ENCODE results near the gene HMBS.
"Not testable (repeated sequence)": the region's sequence is repeated elsewhere in the genome, so short reads cannot be mapped to it uniquely, and the experiment has no call there.

HMBS gene

DNA sequence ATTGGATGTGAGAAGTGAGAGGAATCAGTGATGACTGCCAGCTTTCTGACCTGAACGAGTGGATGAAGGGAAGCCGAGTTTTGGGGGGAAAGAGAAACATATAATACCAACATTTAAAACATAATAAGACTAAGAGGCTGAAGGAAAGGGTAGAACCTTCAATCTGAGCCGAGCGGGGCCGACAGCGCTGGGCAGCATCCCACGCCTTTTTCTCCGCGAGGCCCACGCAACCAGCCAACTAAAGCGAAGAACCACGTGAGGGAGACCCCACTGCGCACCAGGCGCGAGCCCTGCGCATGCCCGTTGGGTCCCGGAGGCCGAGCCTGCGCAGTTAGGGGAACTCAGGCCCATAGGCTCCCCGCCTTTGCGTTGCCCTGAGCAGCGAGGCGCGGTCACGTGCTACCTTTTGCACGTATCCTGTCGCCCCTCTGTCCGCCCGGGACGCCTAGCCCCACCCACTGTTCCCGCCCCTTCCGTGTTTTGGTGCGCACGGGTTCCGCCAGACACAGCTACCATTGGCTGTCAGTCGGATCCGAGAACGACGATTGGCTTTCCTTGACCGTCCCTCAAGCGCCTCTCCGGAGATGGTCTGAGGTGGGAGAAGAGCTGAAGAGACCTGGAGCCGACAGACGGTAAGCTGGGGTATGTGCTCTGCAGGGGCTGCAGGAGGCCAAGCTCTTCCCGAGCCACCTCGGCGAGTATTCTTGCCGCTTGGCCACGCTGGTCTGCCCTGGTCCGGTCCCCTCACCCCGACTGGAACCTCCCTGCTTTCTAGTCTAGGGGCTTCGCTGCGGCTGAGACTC is 36.5 kb downstream of the HMBS start, which contains the start of gene HINFP:
Gene HINFP, plus strand, starts transcription at position 573 of the 803 bp plus-strand sequence. CDS start 5,365 bp downstream, outside the sequence.
- peak; percentile 99 for DNase-seq

DNA sequence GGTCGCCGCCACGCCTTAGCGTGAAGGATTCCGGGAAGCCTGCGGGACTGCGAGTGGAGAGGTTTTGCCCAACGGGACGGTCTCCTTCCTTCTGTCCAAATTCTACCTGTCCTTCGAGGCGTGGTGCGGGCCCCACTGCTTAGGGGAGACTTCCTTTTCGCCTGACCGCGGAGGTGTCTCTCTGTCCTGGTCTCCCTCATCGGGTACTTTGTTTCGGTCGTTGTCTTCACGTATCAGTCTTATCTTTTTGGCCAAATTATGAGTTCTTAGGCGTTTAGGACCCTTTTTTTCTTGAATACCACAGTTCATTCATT is 37.1 kb downstream of the HMBS start:
- no peak for DNase-seq

DNA sequence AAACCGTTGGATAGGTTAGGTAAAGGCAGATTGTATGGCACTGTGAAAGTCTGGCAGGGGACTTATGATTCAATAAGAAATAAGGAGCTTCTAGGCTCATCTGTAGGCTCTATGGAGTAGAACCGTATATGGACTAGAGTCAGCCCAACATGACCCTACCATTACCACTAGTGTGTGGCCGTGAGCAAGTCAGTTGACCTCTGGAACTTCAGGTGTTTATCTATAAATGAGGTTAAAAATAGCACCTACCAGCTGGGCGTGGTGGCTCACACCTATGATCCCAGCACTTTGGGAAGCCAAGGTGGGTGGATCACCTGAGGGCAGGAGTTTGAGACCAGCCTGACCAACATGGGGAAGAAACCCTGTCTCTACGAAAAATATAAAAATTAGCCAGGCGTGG is 41.1 kb downstream of the HMBS start:
- DNase-seq, result no peak

DNA sequence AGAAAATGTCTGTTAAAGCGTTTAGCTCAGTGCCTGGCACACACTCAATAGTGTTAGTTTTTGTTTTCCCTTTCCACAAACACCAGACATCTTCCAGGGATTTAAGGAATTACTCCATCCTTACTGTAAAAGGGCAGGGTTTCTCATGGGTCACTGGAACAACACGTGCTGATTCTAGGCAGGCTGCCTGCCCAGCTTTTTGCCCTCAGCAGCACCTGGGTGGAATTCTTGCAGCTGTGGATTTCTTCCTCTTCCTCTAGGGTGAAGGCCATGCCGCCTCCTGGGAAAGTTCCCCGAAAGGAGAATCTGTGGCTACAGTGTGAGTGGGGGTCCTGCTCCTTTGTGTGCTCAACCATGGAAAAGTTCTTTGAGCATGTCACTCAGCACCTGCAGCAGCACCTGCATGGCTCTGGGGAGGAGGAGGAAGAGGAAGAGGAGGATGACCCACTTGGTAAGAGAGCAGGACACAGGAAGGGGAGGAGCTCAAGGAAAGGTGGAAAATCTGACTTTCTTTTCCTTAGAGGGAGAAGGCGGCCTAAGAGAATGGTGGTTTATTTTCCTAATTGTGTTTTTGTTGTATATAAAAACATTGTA is 42.1 kb downstream of the HMBS start:
- no peak for DNase-seq

DNA sequence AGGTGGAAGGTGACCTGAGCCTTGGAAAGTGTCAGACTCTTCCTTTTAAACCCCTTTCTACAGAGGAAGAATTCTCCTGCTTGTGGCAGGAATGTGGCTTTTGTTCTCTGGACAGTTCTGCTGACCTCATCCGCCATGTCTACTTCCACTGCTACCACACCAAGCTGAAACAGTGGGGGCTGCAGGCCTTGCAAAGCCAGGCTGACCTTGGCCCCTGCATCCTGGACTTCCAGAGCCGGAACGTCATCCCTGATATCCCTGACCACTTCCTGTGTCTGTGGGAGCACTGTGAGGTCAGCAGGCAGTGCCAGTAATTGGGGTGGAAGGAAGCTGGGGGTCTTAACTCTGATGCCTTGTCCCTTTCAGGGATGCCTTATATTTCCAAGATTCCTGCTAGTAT is 46.0 kb downstream of the HMBS start:
- no peak for DNase-seq

DNA sequence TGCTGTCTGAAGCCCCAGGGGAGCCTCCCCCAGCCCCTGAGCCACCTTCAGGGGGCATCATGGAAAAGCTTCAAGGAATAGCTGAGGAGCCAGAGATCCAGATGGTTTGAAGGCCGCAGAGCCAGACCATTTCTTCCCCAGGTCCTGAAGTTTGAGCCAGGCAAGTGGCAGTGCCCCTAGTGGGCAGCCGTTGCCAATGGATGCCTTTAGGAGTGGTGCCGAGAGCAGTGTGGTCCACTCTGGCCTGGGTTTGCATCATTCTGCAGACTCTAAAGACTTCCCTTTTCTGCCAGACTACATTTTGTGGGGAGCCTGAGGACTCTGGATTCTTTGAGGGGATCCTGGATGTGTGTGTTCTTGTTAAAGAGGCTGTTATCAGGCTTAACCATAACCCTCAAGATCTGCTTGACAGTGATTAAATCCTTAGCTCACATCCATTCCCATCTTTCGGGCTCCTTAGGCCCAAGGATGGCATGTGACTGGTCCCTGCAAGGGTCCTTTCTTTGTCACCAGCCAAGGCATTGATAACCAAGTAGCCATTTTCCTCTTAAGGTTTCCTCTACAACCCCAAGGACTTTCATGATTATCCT is 49.8 kb downstream of the HMBS start:
- DNase-seq, result no peak

DNA sequence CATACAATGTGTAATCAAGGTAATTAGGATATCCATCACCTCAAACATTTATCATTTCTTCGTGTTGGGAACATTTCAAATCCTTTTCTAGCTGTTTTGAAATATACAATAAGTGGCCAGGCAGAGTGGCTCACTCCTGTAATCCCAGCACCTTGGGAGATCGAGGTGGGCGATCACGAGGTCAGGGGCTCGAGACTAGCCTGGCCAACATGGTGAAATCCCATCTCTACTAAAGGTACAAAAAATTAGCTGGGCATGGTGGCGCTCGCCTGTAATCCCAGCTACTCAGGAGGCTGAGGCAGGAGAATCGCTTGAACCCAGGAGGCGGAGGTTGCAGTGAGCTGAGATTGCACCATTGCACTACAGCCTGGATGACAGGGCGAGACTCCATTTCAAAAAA is 54.6 kb downstream of the HMBS start:
- DNase-seq, result not testable (repeated sequence)
